ENCODE data around the gene RAB11FIP3.
A peak's percentile ranks its signal among the peaks of the same experiment; 100 is the strongest.
"Not testable (repeated sequence)": the region's sequence is repeated elsewhere in the genome, so short reads cannot be mapped to it uniquely, and the experiment has no call there.

RAB11FIP3 gene, protein sequence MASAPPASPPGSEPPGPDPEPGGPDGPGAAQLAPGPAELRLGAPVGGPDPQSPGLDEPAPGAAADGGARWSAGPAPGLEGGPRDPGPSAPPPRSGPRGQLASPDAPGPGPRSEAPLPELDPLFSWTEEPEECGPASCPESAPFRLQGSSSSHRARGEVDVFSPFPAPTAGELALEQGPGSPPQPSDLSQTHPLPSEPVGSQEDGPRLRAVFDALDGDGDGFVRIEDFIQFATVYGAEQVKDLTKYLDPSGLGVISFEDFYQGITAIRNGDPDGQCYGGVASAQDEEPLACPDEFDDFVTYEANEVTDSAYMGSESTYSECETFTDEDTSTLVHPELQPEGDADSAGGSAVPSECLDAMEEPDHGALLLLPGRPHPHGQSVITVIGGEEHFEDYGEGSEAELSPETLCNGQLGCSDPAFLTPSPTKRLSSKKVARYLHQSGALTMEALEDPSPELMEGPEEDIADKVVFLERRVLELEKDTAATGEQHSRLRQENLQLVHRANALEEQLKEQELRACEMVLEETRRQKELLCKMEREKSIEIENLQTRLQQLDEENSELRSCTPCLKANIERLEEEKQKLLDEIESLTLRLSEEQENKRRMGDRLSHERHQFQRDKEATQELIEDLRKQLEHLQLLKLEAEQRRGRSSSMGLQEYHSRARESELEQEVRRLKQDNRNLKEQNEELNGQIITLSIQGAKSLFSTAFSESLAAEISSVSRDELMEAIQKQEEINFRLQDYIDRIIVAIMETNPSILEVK

GRCh38 chr16:425082-425718 is at the start of gene RAB11FIP3:
Gene RAB11FIP3, plus strand, starts transcription at chr16:425649. Its CDS starts 358 bp downstream, at chr16:426007.
- DNase-seq, result peak; percentile 92

GRCh38 chr16:375927-376816 is 49.3 kb upstream of the RAB11FIP3 start:
- no peak for DNase-seq

DNA sequence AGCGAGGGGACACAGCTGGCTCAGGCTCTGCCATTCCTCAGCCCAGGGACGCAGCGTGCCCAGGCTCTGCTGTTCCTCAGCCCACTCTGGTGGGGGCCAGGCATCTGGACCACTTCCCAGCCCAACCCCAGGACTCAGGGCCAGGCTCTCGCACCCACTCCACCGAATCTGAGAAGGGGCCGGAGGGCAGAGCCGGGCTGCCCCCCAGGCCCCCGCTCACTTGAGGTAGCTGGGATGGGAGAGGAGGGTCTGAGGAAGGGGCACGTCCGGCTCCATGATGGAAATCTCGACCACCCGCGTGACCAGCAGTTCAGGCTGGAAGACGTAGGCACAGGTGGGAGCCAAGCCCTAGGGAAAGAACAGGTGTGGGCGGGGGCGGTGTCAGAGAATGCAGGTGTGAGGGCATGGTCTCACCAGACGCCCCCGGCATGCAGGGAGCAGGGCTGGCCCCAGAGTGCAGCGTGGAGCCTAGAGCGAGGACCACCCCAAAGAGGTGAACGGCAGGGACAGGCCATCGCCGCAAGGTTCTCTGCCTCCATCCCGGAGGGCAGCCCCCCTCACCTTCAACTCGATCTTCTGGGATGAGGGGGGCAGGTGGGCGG is 48.5 kb upstream of the RAB11FIP3 start:
- DNase-seq, result no peak

GRCh38 chr16:377419-377951 is 48.0 kb upstream of the RAB11FIP3 start:
- no peak for DNase-seq

DNA sequence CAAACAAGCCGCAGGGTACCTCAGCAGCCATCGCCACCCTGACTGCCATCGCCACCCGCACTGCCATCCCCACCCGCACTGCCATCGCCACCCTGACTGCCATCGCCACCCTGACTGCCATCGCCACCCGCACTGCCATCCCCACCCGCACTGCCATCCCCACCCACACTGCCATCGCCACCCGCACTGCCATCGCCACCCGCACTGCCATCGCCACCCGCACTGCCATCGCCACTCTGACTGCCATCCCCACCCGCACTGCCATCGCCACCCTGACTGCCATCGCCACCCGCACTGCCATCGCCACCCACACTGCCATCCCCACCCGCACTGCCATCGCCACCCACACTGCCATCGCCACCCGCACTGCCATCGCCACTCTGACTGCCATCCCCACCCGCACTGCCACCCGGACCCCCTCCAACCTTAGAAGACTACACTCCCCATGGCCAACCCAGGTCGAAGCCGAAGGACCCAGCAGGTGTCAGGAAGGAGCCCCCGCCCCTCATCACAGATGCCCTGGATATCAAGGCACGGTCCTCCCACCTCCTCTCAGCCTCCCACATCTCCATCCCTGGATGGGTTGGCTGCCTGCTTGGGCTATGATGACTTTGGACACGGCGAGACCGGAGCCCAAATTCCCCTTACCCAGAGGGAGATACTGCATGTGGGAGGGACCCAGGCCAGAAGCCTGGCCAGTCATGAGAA is 47.2 kb upstream of the RAB11FIP3 start:
- DNase-seq, result not testable (repeated sequence)

- no peak for DNase-seq
Measured at GRCh38 chr16:378821-379182, 46.6 kb upstream of the RAB11FIP3 start.

- DNase-seq, result no peak
Measured at GRCh38 chr16:379183-379960, 46.1 kb upstream of the RAB11FIP3 start.

DNA sequence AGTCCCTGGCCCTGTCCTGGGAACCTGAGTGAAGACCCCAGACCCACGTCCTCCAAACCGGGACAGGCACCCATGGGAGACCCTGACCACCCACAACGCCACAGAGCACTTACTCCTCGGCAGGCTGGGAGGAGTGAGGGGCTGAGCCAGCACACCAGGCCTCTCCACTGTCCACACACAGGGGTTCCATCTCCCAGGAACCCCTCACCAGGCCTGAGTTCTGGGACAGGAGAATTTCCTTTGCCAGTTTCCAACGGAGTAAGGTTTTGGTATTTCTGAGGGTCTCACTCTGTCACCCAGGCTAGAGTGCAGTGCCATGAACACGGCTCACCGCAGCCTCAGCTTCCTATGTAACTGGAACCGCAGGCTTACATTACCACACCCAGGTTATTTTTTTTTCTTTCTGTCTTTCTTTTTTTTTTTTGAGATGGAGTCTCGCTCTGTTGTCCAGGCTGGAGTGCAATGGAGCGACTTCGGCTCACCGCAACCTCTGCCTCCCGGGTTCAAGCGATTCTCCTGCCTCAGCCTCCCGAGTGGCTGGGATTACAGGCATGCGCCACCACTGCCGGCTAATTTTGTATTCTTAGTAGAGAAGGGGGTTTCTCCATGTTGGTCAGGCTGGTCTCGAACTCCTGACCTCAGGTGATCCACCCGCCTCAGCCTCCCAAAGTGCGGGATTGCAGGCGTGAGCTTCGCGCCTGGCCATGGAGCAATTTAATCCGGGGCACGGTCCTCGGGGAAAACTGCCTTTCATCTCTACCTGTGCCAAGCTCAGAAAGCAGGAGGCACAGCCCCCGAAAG is 45.3 kb upstream of the RAB11FIP3 start:
- DNase-seq, result no peak

- DNase-seq, result no peak
Measured at GRCh38 chr16:380762-381011, 44.8 kb upstream of the RAB11FIP3 start.

DNA sequence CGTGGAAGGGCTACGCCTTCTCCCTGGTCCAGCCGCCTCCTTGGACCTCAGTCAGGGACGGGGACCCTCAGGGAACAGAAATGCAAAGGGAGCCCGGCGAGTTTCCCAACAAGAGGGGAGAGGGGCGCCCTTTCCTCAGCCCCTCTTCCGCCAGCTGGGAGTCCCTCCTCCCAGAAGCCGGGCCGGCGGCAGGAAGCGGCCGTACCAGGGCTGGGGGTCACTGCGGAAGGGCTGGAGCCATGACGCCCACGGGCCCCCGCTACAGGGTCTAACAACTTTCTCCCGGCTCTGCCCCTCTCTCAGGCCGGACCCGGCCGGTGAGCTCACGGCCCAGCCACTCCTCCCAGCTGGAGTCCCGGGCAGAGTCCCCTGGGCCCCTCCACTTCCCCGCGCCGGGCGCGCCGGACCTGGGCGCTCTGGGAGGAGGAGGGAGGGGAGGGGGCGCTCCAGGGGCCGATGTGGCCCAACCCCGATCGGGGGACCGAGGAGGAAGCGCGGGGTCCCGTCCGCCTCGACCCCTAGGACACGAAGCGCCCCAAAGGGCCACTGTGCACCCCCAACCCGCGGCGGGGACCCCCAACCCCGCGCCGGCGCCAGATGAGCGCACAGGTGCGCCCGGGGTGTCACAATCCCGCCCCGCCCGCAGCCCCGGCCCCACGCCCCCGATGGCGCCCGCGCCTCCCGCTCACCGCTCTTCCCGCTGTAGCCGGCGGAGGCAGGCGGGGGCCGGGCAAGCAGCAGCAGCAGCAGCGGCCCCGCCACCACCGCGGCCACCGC is 44.2 kb upstream of the RAB11FIP3 start:
- no peak for DNase-seq

DNA sequence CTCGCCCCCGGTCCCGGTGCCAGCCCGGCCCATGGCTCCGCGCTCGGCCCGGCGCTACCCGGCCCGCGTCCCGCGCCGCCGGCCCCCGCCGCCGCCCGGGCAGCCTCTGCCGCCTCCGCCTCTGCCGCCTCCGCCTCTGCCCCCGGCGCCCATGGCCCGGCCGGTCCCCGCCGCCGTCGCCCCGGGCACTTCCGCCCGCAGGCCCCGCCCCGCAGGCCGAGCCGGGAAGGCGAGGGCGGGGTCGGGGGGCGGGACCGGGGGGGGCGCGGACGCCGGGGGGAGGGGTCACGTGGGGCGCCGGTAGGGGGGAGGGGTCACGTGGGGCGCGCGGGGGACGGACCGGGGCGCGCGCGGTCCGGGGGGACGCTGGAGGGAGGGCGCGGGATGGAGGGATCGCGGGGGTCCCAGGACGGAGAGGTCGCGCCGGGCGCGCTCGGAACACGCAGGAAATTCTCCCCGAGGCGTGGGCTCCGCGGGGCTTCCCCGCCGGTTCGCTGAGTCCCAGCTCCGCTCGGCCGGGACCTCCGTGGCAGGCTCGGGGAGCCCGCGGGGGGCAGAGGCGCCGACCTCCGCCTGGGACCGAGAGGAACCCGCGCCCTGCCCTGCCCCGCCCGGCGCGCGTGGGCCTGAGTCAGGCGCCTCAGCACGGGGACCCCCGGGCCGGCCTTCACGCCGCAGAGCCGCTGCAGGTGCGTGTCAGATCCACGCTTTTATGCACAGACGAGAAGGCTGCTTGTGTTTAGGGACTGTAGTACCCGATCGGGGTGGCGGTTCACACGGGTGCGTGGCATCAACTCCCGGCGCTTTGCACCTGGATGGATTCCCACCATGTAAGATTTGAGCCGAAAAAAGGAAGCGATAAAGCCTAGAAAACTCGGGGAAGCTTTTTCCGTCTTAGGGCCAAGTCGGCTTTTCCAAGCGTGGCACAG is 43.4 kb upstream of the RAB11FIP3 start, which contains the start of gene PGAP6:
TSS of gene PGAP6 (minus strand) at position 190 of the 929 bp plus-strand sequence. CDS start at position 33, 157 bp downstream.
- DNase-seq, result peak; percentile 71

DNA sequence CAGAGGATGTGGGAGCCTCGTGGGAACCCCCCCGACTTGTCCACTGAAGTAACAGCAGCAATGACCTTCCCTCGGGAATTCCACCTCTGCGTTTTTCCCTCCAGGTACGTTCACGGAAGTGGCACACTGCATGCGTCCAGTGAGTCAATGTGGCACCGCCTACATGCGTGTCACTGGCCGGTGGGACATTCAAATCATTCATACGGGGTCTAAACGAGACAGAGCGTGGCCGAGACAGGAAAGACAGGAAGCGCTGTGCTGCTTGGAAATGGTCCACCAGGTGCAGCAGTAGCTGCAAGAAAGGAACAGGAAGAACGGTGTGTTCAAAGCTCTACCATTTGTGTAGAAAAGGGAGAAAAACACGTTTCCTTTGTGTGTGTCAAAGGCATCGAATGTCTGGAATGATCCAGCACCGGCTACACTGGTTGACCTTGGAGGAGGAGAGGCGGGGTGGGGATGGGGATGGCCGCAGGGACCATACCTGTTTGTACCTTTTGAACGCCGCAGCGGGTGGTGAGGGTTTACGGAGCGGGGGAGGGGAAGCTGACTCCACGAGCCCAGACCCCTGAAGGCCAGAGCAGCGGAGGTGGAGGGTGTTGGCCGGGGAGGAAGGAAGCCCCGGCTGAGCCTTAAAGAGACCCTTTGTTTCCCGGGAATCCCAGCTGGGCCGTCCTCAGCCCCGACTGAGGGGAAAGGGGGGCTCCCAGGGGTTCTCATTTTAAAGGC is 42.0 kb upstream of the RAB11FIP3 start:
- DNase-seq, result peak; percentile 39

DNA sequence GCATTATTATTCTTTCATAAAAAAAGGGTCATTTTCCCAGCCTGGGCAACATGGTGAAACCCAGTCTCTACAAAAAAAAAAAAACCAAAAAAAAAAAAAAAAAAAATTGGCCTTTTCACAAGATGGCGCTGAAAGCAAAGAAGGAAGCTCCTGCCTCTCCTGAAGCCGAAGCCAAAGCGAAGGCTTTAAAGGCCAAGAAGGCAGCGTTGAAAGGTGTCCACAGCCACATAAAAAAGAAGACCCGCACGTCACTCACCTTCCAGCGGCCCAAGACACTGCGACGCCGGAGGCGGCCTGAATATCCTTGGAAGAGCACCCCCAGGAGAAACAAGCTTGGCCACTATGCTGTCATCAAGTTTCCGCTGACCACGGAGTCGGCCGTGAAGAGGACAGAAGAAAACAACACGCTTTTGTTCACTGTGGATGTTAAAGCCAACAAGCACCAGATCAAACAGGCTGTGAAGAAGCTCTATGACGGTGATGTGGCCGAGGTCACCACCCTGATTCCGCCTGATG is 38.8 kb upstream of the RAB11FIP3 start:
- no peak for DNase-seq

DNA sequence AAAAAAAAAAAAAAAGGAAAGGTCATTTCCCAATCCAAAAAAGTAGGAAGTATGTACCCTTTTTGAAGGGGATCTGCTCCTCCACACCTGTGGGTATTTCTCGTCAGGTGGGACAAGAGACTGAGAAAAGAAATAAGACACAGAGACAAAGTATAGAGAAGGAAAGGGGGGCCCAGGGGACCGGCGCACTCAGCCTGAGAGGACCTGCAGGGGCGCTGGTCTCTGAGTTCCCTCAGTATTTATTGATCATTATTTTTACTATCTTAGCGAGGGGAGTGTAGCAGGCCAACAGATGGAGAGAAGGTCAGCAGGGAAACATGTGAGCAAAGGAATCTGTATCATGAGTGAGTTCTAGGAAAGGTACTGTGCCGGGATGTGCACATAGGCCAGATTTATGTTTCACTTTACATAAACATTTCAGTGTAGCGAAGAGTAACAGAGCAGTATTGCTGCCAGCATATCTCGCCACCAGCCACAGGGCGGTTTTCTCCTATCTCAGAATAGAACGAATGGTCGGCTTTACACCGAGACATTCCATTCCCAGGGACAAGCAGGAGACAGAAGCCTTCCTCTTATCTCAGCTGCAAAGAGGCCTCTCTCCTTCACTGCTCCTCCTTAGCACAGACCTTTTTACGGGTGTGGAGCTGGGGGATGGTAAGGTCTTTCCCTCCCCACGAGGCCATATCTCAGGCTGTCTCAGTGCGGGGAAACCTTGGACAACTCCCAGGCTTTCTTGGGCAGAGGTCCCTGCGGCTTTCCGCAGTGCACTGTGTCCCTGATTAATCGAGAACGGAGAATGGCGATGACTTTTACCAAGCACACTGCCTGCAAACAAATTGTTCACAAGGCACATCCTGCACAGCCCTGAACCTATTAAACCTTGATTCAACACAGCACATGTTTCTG is 37.4 kb upstream of the RAB11FIP3 start:
- not testable (repeated sequence) for DNase-seq

DNA sequence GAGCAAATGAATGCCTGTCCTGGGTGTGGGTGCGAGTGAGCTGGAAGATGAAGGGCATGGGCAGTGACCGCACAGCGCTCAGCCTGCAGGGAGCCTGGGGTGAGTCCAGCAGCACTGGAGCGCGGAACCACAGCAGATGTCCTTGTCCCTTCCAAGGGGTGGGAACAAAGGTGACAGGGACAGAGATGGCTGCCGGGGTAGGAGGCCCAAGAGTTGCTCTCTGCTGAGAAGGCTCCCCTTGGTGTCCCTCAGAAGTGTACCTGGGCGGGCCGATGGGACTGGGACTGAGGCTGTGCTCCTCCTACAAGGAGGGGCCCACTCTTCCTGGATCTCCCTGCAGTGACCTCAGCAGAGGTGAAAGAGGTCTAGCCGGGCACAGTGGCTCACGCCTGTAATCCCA is 36.1 kb upstream of the RAB11FIP3 start:
- DNase-seq, result no peak

DNA sequence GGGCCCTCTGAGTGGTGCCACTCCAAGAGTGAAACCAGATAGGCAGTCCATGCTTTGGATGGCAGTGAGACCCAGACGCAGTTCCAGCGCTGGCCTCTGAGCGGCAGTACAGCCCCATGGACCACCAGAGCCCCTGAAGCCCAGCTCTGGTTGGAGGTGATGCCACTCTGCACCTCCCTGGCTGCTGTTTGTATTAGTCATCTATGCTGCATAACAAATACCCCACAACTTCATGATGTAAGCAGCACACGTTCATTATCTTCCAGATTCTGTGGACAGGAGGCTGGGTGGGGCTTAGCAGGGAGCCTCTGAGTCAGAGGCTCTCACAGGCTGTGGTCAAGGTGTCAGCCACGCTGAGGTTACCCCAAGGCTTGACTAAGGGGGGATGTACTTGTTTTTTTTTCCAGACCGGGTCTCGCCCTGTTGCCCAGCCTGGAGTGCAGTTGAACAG is 33.5 kb upstream of the RAB11FIP3 start:
- peak; percentile 87 for DNase-seq

All from activated CD4-positive, alpha-beta T cell treated with anti-CD3 and anti-CD28 coated beads, Interleukin-2, Interleukin-6, amounts not matched to agents 100 ng/mL and 50 ng/mL, durations not matched to agents 16 hours and 8 hours (primary cell).